OCI-LY1 (cell line): ENCODE data around the gene MAVS.

Experiments used
- CTCF ChIP-seq: fragments of 200-600 bp; sonication (generic), shearing (Covaris generic); IDR thresholded peaks from 2 replicates; pipeline ENCODE4 v1.5.1; 2017; ENCODE audit warnings: mild to moderate bottlenecking, antibody characterized with exemption, low read length, moderate library complexity, mixed read lengths
- EZH2 ChIP-seq: fragments of 200-600 bp; sonication (generic), shearing (Covaris generic); IDR thresholded peaks from 2 replicates; pipeline ENCODE4 v1.8.0; 2017; ENCODE audit warnings: borderline replicate concordance, mixed run types, mild to moderate bottlenecking, antibody characterized with exemption, low read length, moderate library complexity, mixed read lengths

DNA sequence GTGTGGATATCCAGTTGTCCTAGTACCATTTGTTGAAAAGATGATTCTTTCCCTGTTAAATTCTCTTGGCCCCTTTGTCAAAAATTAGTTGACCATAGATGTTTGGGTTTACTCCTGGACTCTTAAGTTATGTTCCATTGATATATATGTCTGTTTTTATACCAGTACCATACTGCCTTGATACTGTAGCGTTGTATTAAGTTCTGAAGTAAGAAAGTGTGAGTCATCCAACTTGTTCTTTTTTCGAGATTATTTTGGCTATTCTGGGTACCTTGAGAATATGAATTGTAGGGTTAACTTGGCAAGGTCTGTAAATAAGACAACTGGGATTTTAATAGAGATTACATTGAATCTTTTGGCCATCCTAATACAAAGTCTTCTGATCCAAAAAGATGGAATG, 69.1 kb downstream of the MAVS start:
- no peak for TF ChIP-seq EZH2
- TF ChIP-seq CTCF: no peak
